Mesothelial cell of epicardium (in vitro differentiated cells): ENCODE data around the gene PADI3. TPM values are rescaled to one million over a fixed set of nuclear protein-coding genes. Genes with fewer than 3 reads are reported as not detected.

Source experiments
- DNase-seq, 2 experiments: peaks; one replicate each; pipeline ENCODE4 v3.0.0; 2021; ENCODE audit warnings: low spot score in 2 of 2; ENCODE audit not compliant: unreplicated experiment in 2 of 2
- H3K27ac Mint-ChIP-seq: 2 replicates; pipeline ENCODE4 v1.8.0; 2021; ENCODE audit warnings: mixed read lengths
- H3K27me3 Mint-ChIP-seq: 2 replicates; pipeline ENCODE4 v1.8.0; 2021; ENCODE audit warnings: low read depth, mixed read lengths
- H3K36me3 Mint-ChIP-seq: 2 replicates; pipeline ENCODE4 v1.8.0; 2021; ENCODE audit warnings: mixed read lengths
- H3K4me1 Mint-ChIP-seq: 2 replicates; pipeline ENCODE4 v1.8.0; 2021; ENCODE audit warnings: mixed read lengths
- H3K4me3 Mint-ChIP-seq: 2 replicates; pipeline ENCODE4 v1.8.0; 2021; ENCODE audit warnings: mild to moderate bottlenecking, moderate library complexity, mixed read lengths
- H3K9me3 Mint-ChIP-seq: 2 replicates; pipeline ENCODE4 v1.8.0; 2021; ENCODE audit warnings: mixed read lengths
- CTCF ChIP-seq: fragments of 200-600 bp; sonication (generic); IDR thresholded peaks from one replicate; pipeline ENCODE4 v1.5.0; 2021; ENCODE audit warnings: antibody characterized with exemption; ENCODE audit not compliant: unreplicated experiment
- total RNA-seq: library from RNA; stranded (reverse); gene quantifications from 3 replicates; pipeline ENCODE4 v1.2.1, GENCODE V29; 2021

The PADI3 gene
- total RNA-seq, 1 donor from 2014 or later, result not detected

- Mint-ChIP-seq H3K4me3 (no peak overlapping the region), H3K27me3 (peaks cover 6% of the 10 kb centered on the region), H3K4me1 (peaks cover 13% of the 10 kb centered on the region), H3K27ac (no peak overlapping the region), H3K9me3 (no peaks in the 10 kb centered on the region), H3K36me3 (no peaks in the 10 kb centered on the region)
- DNase-seq, result no peak
- TF ChIP-seq CTCF, result no peak
Observed at GRCh38 chr1:17289721-17290120, 40.8 kb downstream of the PADI3 start.

DNA sequence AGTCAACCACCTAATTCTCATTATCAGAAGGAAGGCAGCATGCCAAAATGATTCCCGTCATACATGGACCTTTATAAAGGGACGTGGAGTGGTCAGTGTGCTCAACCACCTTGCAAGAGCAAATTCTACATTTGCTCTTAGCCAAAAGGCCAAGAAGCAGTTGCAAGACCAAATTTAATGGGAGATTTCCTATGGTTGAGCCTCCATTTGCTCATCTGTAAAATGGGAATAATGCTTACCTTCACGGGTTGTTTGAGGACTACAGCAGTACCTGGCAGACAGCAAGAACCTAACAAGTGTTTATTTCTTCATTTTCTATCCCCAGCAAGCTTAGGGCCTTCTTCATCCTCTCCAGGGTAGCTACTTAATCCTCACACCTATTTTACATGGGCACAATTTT lies 41.7 kb downstream of the PADI3 start:
- H3K4me1 Mint-ChIP-seq, result peaks cover 13% of the 10 kb centered on the region
- no peak for TF ChIP-seq CTCF
- H3K9me3 Mint-ChIP-seq, result no peaks in the 10 kb centered on the region
- H3K27ac Mint-ChIP-seq, result no peak overlapping the region
- H3K27me3 Mint-ChIP-seq, result peaks cover 4% of the 10 kb centered on the region
- H3K4me3 Mint-ChIP-seq, result no peak overlapping the region
- no peak for DNase-seq
- H3K36me3 Mint-ChIP-seq, result no peaks in the 10 kb centered on the region

DNA sequence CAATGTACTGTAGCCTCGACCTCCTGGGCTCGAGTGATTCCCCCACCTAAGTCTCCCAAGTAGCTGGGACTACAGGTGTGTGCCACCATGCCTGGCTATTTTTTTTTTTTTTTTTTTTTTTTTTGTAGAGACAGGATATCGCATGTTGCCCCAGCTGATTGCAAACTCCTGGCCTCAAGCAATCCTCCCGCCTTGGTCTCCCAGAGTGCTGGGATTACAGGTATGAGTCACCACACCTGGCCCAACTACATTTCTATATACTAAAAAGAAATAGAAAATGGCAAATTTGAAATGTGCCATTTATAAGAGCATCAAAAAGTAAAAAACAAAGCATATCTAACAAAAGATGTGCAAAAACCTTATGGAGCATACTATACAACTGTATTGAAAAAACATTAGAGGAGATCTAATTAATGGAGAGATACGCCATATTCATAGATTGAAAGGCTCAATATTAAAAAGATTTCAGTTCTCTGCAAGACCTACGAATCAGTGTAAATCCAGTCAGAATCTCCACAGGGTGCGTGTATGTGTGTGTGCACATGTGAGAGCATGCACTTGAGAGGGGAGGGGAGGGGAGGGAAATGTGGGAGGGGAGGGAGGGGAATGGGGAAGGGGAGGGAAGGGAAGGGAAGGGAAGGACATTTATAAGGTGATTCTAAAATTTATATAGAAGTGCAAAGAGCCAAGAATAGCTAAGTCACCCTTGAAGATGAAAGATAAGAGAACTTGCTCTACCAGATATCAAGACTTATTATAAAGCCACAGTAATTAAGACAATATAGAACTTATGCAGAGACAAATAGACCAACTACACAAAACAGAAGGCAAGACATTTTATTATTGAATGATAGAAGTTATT lies 43.6 kb downstream of the PADI3 start:
- no peaks in the 10 kb centered on the region for H3K9me3 Mint-ChIP-seq
- no peaks in the 10 kb centered on the region for H3K36me3 Mint-ChIP-seq
- no peak for DNase-seq
- peaks cover 13% of the 10 kb centered on the region for H3K4me1 Mint-ChIP-seq
- peaks cover 10% of the 10 kb centered on the region for H3K27me3 Mint-ChIP-seq
- TF ChIP-seq CTCF, result no peak
- no peak overlapping the region for H3K27ac Mint-ChIP-seq
- H3K4me3 Mint-ChIP-seq, result no peak overlapping the region

DNA sequence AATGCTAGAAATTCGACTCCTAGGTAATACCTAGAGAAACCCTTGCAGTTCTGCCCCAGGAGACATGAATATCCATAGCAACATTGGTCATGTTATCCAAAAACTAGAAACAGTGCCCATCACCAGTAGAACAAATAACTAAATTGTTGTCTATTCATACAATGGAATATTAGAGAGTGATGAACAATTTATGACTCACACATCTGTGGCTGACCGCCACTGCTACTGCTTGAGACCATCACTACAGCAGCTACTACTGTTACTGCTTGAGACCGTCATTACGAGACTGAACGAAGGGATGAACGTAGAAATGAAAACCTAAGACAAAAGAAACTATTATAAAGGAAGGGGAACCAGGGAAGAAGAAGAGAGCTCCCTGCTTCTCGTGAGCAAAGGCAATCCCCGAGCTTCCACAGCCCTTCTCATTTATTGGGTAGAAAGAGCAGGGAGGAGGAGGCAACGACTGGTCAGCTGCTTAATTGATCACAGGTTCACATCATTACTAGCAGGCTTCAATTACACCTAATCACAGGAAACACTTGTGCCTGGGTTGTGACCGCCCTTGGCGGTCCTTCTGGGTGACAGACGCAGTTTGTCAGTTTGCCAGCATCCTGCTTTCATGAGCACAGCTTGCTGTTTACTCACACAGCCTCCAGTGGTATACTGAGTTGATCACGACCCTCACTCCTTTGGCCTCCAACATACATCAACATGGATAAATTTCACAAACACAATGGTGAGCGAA lies 45.0 kb downstream of the PADI3 start:
- H3K4me1 Mint-ChIP-seq, result peaks cover 13% of the 10 kb centered on the region
- no peak for TF ChIP-seq CTCF
- H3K27me3 Mint-ChIP-seq, result peaks cover 10% of the 10 kb centered on the region
- DNase-seq, result no peak
- H3K36me3 Mint-ChIP-seq, result no peaks in the 10 kb centered on the region
- no peak overlapping the region for H3K27ac Mint-ChIP-seq
- H3K9me3 Mint-ChIP-seq, result peaks cover 3% of the 10 kb centered on the region
- H3K4me3 Mint-ChIP-seq, result no peak overlapping the region

DNA sequence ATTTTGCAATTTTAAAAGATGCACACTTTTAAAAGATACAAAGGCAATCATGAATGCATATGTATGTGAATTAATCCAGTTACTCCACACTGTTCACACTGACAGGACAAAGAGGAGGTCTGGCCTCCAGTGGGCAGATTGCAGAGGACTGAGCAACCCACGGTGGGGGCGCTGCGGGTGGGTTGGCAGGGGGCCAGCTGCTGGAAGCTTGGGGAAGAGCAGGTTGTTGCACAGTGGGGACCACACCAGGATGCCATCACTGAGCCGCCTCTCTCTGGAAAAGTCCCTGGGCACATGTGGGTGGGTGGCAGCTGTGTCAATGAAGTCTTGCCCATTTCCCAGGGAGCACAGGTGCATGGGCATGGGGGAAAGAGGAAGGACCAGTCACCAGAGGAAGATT lies 46.4 kb downstream of the PADI3 start:
- H3K9me3 Mint-ChIP-seq, result peaks cover 10% of the 10 kb centered on the region
- H3K27ac Mint-ChIP-seq, result no peak overlapping the region
- TF ChIP-seq CTCF, result no peak

More for the DNA sequence above, 46.4 kb downstream of the PADI3 start:
- no peaks in the 10 kb centered on the region for H3K36me3 Mint-ChIP-seq
- H3K4me1 Mint-ChIP-seq, result peaks cover 8% of the 10 kb centered on the region
- H3K4me3 Mint-ChIP-seq, result no peak overlapping the region
- no peak for DNase-seq
- peaks cover 11% of the 10 kb centered on the region for H3K27me3 Mint-ChIP-seq
